IMR-90 (cell line): ENCODE data around the gene APOC4.
"Not testable (repeated sequence)": the region's sequence is repeated elsewhere in the genome, so short reads cannot be mapped to it uniquely, and the experiment has no call there.

Experiments used
- CEBPB ChIP-seq: IDR thresholded peaks from 2 replicates; pipeline ENCODE4 v1.6.1; 2012; ENCODE audit warnings: low read depth, low read length, improper control_type of control experiment
- CHD1 ChIP-seq: IDR thresholded peaks from 2 replicates; pipeline ENCODE4 v1.6.1; 2012; ENCODE audit warnings: low read depth, low read length, improper control_type of control experiment
- MAZ ChIP-seq: IDR thresholded peaks from 2 replicates; pipeline ENCODE4 v1.6.1; 2012; ENCODE audit warnings: low read depth, mild to moderate bottlenecking, low read length, improper control_type of control experiment, moderate library complexity, borderline replicate concordance
- MXI1 ChIP-seq: IDR thresholded peaks from 2 replicates; pipeline ENCODE4 v1.6.1; 2012; ENCODE audit warnings: low read depth, mild to moderate bottlenecking, low read length, moderate library complexity, borderline replicate concordance
- POLR2A ChIP-seq: IDR thresholded peaks from 2 replicates; pipeline ENCODE4 v1.6.1; 2012; ENCODE audit warnings: mild to moderate bottlenecking, low read depth, low read length
- SMC3 ChIP-seq: fragments of 150-350 bp; IDR thresholded peaks from 2 replicates; pipeline ENCODE4 v1.6.1; 2016; ENCODE audit warnings: low read depth, mild to moderate bottlenecking, antibody characterized with exemption, low read length, moderate library complexity
- TF ChIP-seq, protein P1 (sequence below): conservative IDR thresholded peaks from 2 replicates; pipeline ENCODE4 v1.5.1; 2012; ENCODE audit warnings: mild to moderate bottlenecking, low read depth, low read length, improper control_type of control experiment

DNA sequence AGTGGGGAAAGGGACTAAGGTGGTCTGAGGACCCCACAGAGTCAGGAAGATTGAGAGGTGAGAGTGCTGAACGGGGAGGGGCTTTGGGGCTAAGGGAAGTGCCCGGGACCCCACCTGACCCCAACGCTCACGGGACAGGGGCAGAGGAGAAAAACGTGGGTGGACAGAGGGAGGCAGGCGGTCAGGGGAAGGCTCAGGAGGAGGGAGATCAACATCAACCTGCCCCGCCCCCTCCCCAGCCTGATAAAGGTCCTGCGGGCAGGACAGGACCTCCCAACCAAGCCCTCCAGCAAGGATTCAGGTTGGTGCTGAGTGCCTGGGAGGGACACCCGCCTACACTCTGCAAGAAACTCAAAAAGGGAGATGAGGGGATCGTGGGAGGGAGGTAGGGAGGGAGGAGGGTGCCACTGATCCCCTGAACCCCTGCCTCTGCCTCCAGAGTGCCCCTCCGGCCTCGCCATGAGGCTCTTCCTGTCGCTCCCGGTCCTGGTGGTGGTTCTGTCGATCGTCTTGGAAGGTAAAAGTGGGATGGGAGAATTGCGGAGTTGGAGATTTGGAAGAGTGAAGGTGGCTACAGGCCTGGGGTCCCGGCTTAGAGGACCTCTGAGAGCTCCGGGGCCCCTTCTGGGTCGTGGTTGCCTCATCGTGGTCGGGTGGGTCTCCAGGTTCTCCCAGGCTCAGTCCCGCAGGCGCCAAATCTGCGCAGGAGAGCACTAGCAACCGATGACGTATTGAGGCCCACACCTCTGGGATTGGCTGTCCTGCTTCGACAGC, 27.4 kb upstream of the APOC4 start, which contains the start of gene APOC1:
- TF ChIP-seq, protein P1, sequence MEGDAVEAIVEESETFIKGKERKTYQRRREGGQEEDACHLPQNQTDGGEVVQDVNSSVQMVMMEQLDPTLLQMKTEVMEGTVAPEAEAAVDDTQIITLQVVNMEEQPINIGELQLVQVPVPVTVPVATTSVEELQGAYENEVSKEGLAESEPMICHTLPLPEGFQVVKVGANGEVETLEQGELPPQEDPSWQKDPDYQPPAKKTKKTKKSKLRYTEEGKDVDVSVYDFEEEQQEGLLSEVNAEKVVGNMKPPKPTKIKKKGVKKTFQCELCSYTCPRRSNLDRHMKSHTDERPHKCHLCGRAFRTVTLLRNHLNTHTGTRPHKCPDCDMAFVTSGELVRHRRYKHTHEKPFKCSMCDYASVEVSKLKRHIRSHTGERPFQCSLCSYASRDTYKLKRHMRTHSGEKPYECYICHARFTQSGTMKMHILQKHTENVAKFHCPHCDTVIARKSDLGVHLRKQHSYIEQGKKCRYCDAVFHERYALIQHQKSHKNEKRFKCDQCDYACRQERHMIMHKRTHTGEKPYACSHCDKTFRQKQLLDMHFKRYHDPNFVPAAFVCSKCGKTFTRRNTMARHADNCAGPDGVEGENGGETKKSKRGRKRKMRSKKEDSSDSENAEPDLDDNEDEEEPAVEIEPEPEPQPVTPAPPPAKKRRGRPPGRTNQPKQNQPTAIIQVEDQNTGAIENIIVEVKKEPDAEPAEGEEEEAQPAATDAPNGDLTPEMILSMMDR = not testable (repeated sequence)
- not testable (repeated sequence) for TF ChIP-seq MXI1, SMC3, POLR2A, MAZ, CEBPB, CHD1
